ENCODE data around the gene SRPK2.

Gene SRPK2

GRCh38 chr7:105345003-105345402 is 43.7 kb downstream of the SRPK2 start:
- Histone ChIP-seq H3K4me1 (ENCODE audit: control insufficient read depth, insufficient read depth, low read length) (peaks cover 11% of the 10 kb centered on the region), H3K36me3 (ENCODE audit: control insufficient read depth in 2 of 2, insufficient read depth in 1 of 2, low read length in 2 of 2) (no peaks in the 10 kb centered on the region), H3K27ac (ENCODE audit: extremely low read depth, low read depth, low read length) (no peak overlapping the region), H3K9me3 (ENCODE audit: control insufficient read depth, insufficient read depth, low read depth, low read length) (no peaks in the 10 kb centered on the region), H3K4me3 (ENCODE audit: low read depth, low read length) (no peak overlapping the region)
- ChIA-PET CTCF (interaction anchor here (1.4 kb wide), 1 partner anchor 14 kb away, joined by 8 read pairs; no protein-coding TSS in a partner anchor), POLR2A (interaction anchor here (0.7 kb wide), 1 partner anchor 17 kb away, joined by 5 read pairs; no protein-coding TSS in a partner anchor)
- peak; percentile 41 for TF ChIP-seq ZNF398 (tag by site-specific recombination; IDR thresholded peaks at IDR 0.05)
- 0 out of 2 replicates have a peak, but pooled peaks have one; percentile 32 for TF ChIP-seq OSR2 (tag by site-specific recombination; IDR thresholded peaks at IDR 0.05)
- no peak for TF ChIP-seq ZNF792 (tag by site-specific recombination; IDR thresholded peaks at IDR 0.05)
- peak; percentile 81 for TF ChIP-seq WT1 (tag by site-specific recombination; IDR thresholded peaks at IDR 0.05)
- peak; percentile 83 for TF ChIP-seq PRDM10 (tag by site-specific recombination; IDR thresholded peaks at IDR 0.05)
- TF ChIP-seq ZNF112 (tag by site-specific recombination; IDR thresholded peaks at IDR 0.05) = no peak
- no peak for TF ChIP-seq ZNF175 (tag by site-specific recombination; IDR thresholded peaks at IDR 0.05)

GRCh38 chr7:105339404-105340323 is 49.1 kb downstream of the SRPK2 start:
- no peak for TF ChIP-seq ZNF175 (tag by site-specific recombination; IDR thresholded peaks at IDR 0.05)
- TF ChIP-seq ZNF600 (tag by site-specific recombination; IDR thresholded peaks at IDR 0.05) = peak; percentile 20; the same call in 1 of the 2 replicates
- no peak for TF ChIP-seq ZNF549 (tag by site-specific recombination; IDR thresholded peaks at IDR 0.05)
- TF ChIP-seq ZBTB17 (tag by site-specific recombination; IDR thresholded peaks at IDR 0.05) = peak; percentile 46; the same call in 1 of the 2 replicates
- ChIA-PET CTCF (no interaction called here), POLR2A (interaction anchor here (0.6 kb wide), 1 partner anchor 50 kb away, joined by 3 read pairs; no protein-coding TSS in a partner anchor)
- no peaks in the 10 kb centered on the region; the same call in 1 of the 2 replicates for H3K4me1 ChIP-seq (ENCODE audit: control insufficient read depth, insufficient read depth, low read length)
- H3K4me3 ChIP-seq (ENCODE audit: low read depth, low read length) = no peak overlapping the region
- no peaks in the 10 kb centered on the region for H3K9me3 ChIP-seq (ENCODE audit: control insufficient read depth, insufficient read depth, low read depth, low read length)
- no peak overlapping the region for H3K27ac ChIP-seq (ENCODE audit: extremely low read depth, low read depth, low read length)
- H3K36me3 ChIP-seq (ENCODE audit: control insufficient read depth in 2 of 2, insufficient read depth in 1 of 2, low read length in 2 of 2) = no peaks in the 10 kb centered on the region

GRCh38 chr7:105337529-105337928 is 51.2 kb downstream of the SRPK2 start:
- POLR2A ChIA-PET = no interaction called here

More at GRCh38 chr7:105337529-105337928, 51.2 kb downstream of the SRPK2 start:
- H3K36me3 ChIP-seq (ENCODE audit: control insufficient read depth in 2 of 2, insufficient read depth in 1 of 2, low read length in 2 of 2) = no peaks in the 10 kb centered on the region
- no peak overlapping the region for H3K4me3 ChIP-seq (ENCODE audit: low read depth, low read length)
- H3K4me1 ChIP-seq (ENCODE audit: control insufficient read depth, insufficient read depth, low read length) = 0 out of 2 replicates have a peak, but pooled peaks cover 2% of the 10 kb centered on the region
- TF ChIP-seq ZNF600 (tag by site-specific recombination; IDR thresholded peaks at IDR 0.05) (peak; percentile 60), ZNF558 (tag by site-specific recombination; IDR thresholded peaks at IDR 0.05) (no peak), ELK4 (IDR thresholded peaks at IDR 0.05; ENCODE audit: borderline replicate concordance, low read depth, low read length) (no peak)
- no peak overlapping the region for H3K27ac ChIP-seq (ENCODE audit: extremely low read depth, low read depth, low read length)
- H3K9me3 ChIP-seq (ENCODE audit: control insufficient read depth, insufficient read depth, low read depth, low read length) = no peaks in the 10 kb centered on the region
- CTCF ChIA-PET = interaction anchor here (1.0 to 1.3 kb wide), 2 partner anchors 33 to 76 kb away, joined by 3 read pairs; no protein-coding TSS in a partner anchor

All from HEK293 (cell line).